ENCODE data around the gene UNKL.

Gene UNKL

GRCh38 chr16:1349351-1349750 lies 65.2 kb downstream of the UNKL start:
- no peak for DNase-seq

- no peak for DNase-seq
These were observed 65.6 kb downstream of the UNKL start for GRCh38 chr16:1348926-1349325.

- no peak for DNase-seq
These were observed 66.1 kb downstream of the UNKL start for GRCh38 chr16:1348441-1348840.

- no peak for DNase-seq
These were observed 66.5 kb downstream of the UNKL start for GRCh38 chr16:1347962-1348361.

GRCh38 chr16:1347286-1347855 lies 67.1 kb downstream of the UNKL start:
- no peak for DNase-seq

- DNase-seq: no peak
These were observed 67.8 kb downstream of the UNKL start for GRCh38 chr16:1346422-1347285.

- no peak for DNase-seq
These were observed 68.7 kb downstream of the UNKL start for GRCh38 chr16:1345651-1346421.

GRCh38 chr16:1345087-1345486 lies 69.4 kb downstream of the UNKL start:
- DNase-seq: no peak

- DNase-seq: no peak
These were observed 70.0 kb downstream of the UNKL start for GRCh38 chr16:1344499-1344898.

- DNase-seq: no peak
These were observed 70.9 kb downstream of the UNKL start for GRCh38 chr16:1343428-1344242.

GRCh38 chr16:1342526-1343427 lies 71.7 kb downstream of the UNKL start:
- DNase-seq: peak; percentile 97

- DNase-seq: no peak
These were observed 72.7 kb downstream of the UNKL start for GRCh38 chr16:1341495-1342420.

GRCh38 chr16:1340730-1341494 lies 73.6 kb downstream of the UNKL start:
- no peak for DNase-seq

GRCh38 chr16:1338855-1339675 lies 75.4 kb downstream of the UNKL start:
- no peak for DNase-seq

- DNase-seq: no peak
These were observed 76.3 kb downstream of the UNKL start for GRCh38 chr16:1338119-1338730.

- no peak for DNase-seq
These were observed 77.0 kb downstream of the UNKL start for GRCh38 chr16:1337486-1337885.

- no peak for DNase-seq
These were observed 77.9 kb downstream of the UNKL start for GRCh38 chr16:1336619-1337018.

GRCh38 chr16:1335996-1336395 lies 78.5 kb downstream of the UNKL start:
- no peak for DNase-seq

Data from activated CD4-positive, alpha-beta T cell treated with anti-CD3 and anti-CD28 coated beads, Interleukin-2, Interleukin-6, amounts not matched to agents 100 ng/mL and 50 ng/mL, durations not matched to agents 16 hours and 8 hours (primary cell).